Ovary (tissue), 3 donors: ENCODE measurements around the gene ANTXRL.
"Not testable (repeated sequence)": the region's sequence is repeated elsewhere in the genome, so short reads cannot be mapped to it uniquely, and the experiment has no call there.

ENCODE experiments used
- EP300 ChIP-seq: sonication (generic); formaldehyde crosslinking; IDR thresholded peaks from one replicate; pipeline ENCODE4 v1.6.1; 2017; ENCODE audit warnings: antibody characterized with exemption
- POLR2A ChIP-seq: fragments of 450-650 bp; IDR thresholded peaks from one replicate; pipeline ENCODE4 v1.6.1; 2017; ENCODE audit warnings: antibody characterized with exemption, mild to moderate bottlenecking, moderate library complexity
- TF ChIP-seq, protein P1 (sequence below), 3 donors: fragments of 450-650 bp in 2 of 3; fragments of 200-600 bp in 1 of 3; IDR thresholded peaks; one replicate each; pipeline versions ENCODE4 v1.5.1 to v1.8.0; 2016 to 2022; ENCODE audit warnings: antibody characterized with exemption in 3 of 3, mild to moderate bottlenecking in 1 of 3
- donor health status: DM: no; HTN: no; CAD: no.

DNA sequence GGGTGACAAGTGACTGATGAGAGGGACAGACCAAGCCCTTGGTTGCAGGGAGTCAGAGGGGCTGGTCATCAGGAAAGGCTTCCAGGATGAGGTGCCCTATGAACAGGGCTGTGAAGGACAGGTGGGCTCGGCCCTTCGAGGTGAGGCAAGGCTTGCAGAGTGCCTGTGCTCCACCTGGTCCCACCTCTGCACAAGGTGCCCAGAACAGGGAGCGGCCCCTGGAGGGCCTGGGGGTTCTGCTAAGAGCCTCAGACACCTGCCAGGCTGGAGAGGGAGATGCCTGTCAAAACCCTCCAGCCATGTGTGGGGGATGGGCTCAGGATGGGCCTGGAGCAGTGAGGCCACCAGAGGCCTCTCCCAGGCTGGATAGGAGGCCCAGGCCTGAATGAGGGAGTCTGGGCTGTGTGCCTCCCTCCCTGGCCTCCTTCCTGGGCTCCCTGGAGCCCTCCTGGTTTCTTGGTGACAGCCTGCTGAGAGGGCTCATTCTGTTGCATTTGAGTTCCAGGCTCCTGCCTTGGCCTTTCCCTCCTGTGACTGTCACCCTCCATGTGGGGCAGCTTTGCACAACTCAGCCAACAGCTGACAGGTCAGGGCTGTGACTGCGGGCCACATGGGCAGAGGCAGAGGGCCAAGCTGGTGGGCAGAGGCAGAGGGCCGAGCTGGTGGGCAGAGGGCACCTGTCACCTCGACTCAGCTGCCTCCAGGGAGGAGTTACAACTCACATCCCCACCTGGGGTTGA is 21.1 kb upstream of the ANTXRL start:
- TF ChIP-seq, protein P1, sequence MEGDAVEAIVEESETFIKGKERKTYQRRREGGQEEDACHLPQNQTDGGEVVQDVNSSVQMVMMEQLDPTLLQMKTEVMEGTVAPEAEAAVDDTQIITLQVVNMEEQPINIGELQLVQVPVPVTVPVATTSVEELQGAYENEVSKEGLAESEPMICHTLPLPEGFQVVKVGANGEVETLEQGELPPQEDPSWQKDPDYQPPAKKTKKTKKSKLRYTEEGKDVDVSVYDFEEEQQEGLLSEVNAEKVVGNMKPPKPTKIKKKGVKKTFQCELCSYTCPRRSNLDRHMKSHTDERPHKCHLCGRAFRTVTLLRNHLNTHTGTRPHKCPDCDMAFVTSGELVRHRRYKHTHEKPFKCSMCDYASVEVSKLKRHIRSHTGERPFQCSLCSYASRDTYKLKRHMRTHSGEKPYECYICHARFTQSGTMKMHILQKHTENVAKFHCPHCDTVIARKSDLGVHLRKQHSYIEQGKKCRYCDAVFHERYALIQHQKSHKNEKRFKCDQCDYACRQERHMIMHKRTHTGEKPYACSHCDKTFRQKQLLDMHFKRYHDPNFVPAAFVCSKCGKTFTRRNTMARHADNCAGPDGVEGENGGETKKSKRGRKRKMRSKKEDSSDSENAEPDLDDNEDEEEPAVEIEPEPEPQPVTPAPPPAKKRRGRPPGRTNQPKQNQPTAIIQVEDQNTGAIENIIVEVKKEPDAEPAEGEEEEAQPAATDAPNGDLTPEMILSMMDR (IDR thresholded peaks at IDR 0.05), result not testable (repeated sequence)
- TF ChIP-seq POLR2A, EP300: not testable (repeated sequence)
